IMR-90 (cell line): ENCODE results near the gene CALD1. TPM values are rescaled to one million over a fixed set of nuclear protein-coding genes. Genes with fewer than 3 reads are reported as not detected.

Source experiments
- ATAC-seq: fragments of 200-7000 bp; cut with Tn5 transposase; 2 replicates; pipeline ENCODE4 v1.9.1; 2020; ENCODE audit warnings: low read depth, mild to moderate bottlenecking, moderate library complexity
- BruUV-seq: library from RNA; stranded (reverse); fragments of 400-500 nt; replicated peaks from 2 replicates; lab custom pipeline; 2021; lab: Mats Ljungman, UMichigan
- CTCF ChIA-PET: fragments of 300-600 bp; formaldehyde crosslinking; extraction: SDS; loops from one replicate; lab custom pipeline; 2021; ENCODE audit warnings: antibody characterized with exemption; lab: Yijun Ruan, JAX
- POLR2A ChIA-PET: fragments of 300-600 bp; sonication (Branson Sonifier 250); formaldehyde crosslinking; loops from one replicate; lab custom pipeline; 2022; ENCODE audit warnings: antibody characterized with exemption; ENCODE audit not compliant: unreplicated experiment; lab: Charles Lee
- DNase-seq: peaks from one replicate; pipeline ENCODE4 v3.0.0; 2013
- H2AFZ ChIP-seq: replicated peaks from 2 replicates; pipeline ENCODE3; 2013; ENCODE audit warnings: low read length, mild to moderate bottlenecking; ENCODE audit not compliant: poor library complexity
- H2AK5ac ChIP-seq: 2 replicates; pipeline ENCODE4 v1.6.1; 2013; ENCODE audit warnings: low read depth, low read length, inconsistent platforms
- H2AK9ac ChIP-seq: replicated peaks from 2 replicates; pipeline ENCODE3; 2013; ENCODE audit warnings: mild to moderate bottlenecking, low read depth, low read length, moderate library complexity; ENCODE audit not compliant: poor library complexity
- H2BK120ac ChIP-seq: 2 replicates; pipeline ENCODE4 v1.6.1; 2013; ENCODE audit warnings: low read depth, low read length, inconsistent platforms
- H2BK15ac ChIP-seq: 3 replicates; pipeline ENCODE4 v1.6.1; 2013; ENCODE audit warnings: low read depth, low read length, inconsistent platforms
- H2BK20ac ChIP-seq: 2 replicates; pipeline ENCODE4 v1.6.1; 2013; ENCODE audit warnings: low read depth, mild to moderate bottlenecking, inconsistent platforms, low read length, moderate library complexity
- H2BK5ac ChIP-seq: 2 replicates; pipeline ENCODE4 v1.6.1; 2013; ENCODE audit warnings: mild to moderate bottlenecking, low read depth, low read length, inconsistent platforms; ENCODE audit not compliant: poor library complexity, severe bottlenecking
- H3K14ac ChIP-seq: replicated peaks from 2 replicates; pipeline ENCODE4 v1.6.1; 2013; ENCODE audit warnings: low read depth, low read length, inconsistent platforms
- H3K18ac ChIP-seq: 2 replicates; pipeline ENCODE4 v1.6.1; 2013; ENCODE audit warnings: low read depth, low read length, control low read depth
- H3K23ac ChIP-seq: 2 replicates; pipeline ENCODE4 v1.6.1; 2013; ENCODE audit warnings: low read depth, low read length, inconsistent platforms
- H3K27ac ChIP-seq: 2 replicates; pipeline ENCODE4 v1.5.1; 2013; ENCODE audit warnings: mild to moderate bottlenecking, control low read depth, low read length; ENCODE audit not compliant: insufficient read depth
- H3K27me3 ChIP-seq: 2 replicates; pipeline ENCODE4 v1.6.1; 2013; ENCODE audit warnings: low read length; ENCODE audit not compliant: control insufficient read depth, insufficient read depth
- H3K36me3 ChIP-seq: 2 replicates; pipeline ENCODE4 v1.6.1; 2013; ENCODE audit warnings: low read length, mixed read lengths; ENCODE audit not compliant: control insufficient read depth, insufficient read depth
- H3K4ac ChIP-seq: 2 replicates; pipeline ENCODE4 v1.6.1; 2013; ENCODE audit warnings: low read depth, low read length, inconsistent platforms
- H3K4me1 ChIP-seq: 2 replicates; pipeline ENCODE4 v1.6.1; 2013; ENCODE audit warnings: low read length, mixed read lengths; ENCODE audit not compliant: control insufficient read depth, insufficient read depth
- H3K4me2 ChIP-seq: 2 replicates; pipeline ENCODE4 v1.6.1; 2013; ENCODE audit warnings: low read depth, mild to moderate bottlenecking, control low read depth, low read length, moderate library complexity
- H3K4me3 ChIP-seq: 2 replicates; pipeline ENCODE4 v1.5.1; 2013; ENCODE audit warnings: low read depth, mild to moderate bottlenecking, control low read depth, low read length, moderate library complexity; ENCODE audit not compliant: insufficient read depth
- H3K56ac ChIP-seq: 2 replicates; pipeline ENCODE4 v1.6.1; 2013; ENCODE audit warnings: low read length, inconsistent platforms; ENCODE audit not compliant: insufficient read depth; ENCODE audit errors: extremely low read depth
- H3K79me1 ChIP-seq, 2 experiments: 2 replicates each; pipeline ENCODE4 v1.6.1; 2013; ENCODE audit warnings: low read length in 2 of 2, inconsistent platforms in 1 of 2, low read depth in 1 of 2
- H3K9ac ChIP-seq: 2 replicates; pipeline ENCODE4 v1.6.1; 2013; ENCODE audit warnings: low read depth, low read length, control low read depth
- H3K9me1 ChIP-seq: 2 replicates; pipeline ENCODE4 v1.6.1; 2013; ENCODE audit warnings: low read length, inconsistent platforms; ENCODE audit not compliant: insufficient read depth
- H3K9me3 ChIP-seq: 2 replicates; pipeline ENCODE4 v1.6.1; 2013; ENCODE audit warnings: low read length; ENCODE audit not compliant: control insufficient read depth, insufficient read depth
- H4K20me1 ChIP-seq: 2 replicates; pipeline ENCODE4 v1.6.1; 2013; ENCODE audit warnings: low read length, inconsistent platforms; ENCODE audit not compliant: insufficient read depth
- H4K5ac ChIP-seq: 2 replicates; pipeline ENCODE4 v1.6.1; 2013; ENCODE audit warnings: mild to moderate bottlenecking, low read depth, low read length, control low read depth
- H4K8ac ChIP-seq, 2 experiments: 2 replicates each; pipeline ENCODE4 v1.6.1; 2013; ENCODE audit warnings: low read depth in 2 of 2, low read length in 2 of 2, control low read depth in 1 of 2, inconsistent platforms in 1 of 2
- H4K91ac ChIP-seq: 2 replicates; pipeline ENCODE4 v1.6.1; 2013; ENCODE audit warnings: low read depth, low read length, inconsistent platforms; ENCODE audit not compliant: insufficient read depth
- CTCF ChIP-seq: conservative IDR thresholded peaks from 2 replicates; pipeline ENCODE4 v1.5.1; 2012; ENCODE audit warnings: mild to moderate bottlenecking, low read depth, low read length, improper control_type of control experiment
- WGBS, 2 experiments: methylation state at CpG; one replicate each; pipeline versions ENCODE4 v1.1.5 to v1.1.7; 2013; ENCODE audit warnings: missing lambda C conversion rate in 2 of 2; ENCODE audit not compliant: insufficient read length in 1 of 2; ENCODE audit errors: extremely low coverage in 2 of 2; 5-methylcytosine and 5-hydroxymethylcytosine counted together
- dilution Hi-C: fragments of 300-500 bp; cut with HindIII; formaldehyde crosslinking; loops from one replicate; pipeline ENCODE4 v1.14.3; 2018; ENCODE audit warnings: low sequenced_read_pairs; ENCODE audit not compliant: unreplicated experiment
- in situ Hi-C: fragments of 300-500 bp; cut with MboI; formaldehyde crosslinking; loops from 3 replicates; pipeline ENCODE4 v1.14.3; 2019; ENCODE audit warnings: low sequenced_read_pairs, inconsistent platforms, mixed read lengths
- intact Hi-C: fragments of 100-400 bp; cut with micrococcal nuclease; formaldehyde crosslinking; loops from 2 replicates; pipeline ENCODE4 v1.10.0; 2022
- polyA plus RNA-seq, 3 experiments: library from polyadenylated mRNA; depleted of rRNA; stranded (reverse); fragments of >200 nt; gene quantifications; 2 replicates each; pipeline ENCODE4 v1.2.3, GENCODE V29; 2012; ENCODE audit warnings: low replicate concordance in 1 of 3
- total RNA-seq: library from RNA; depleted of rRNA; stranded (reverse); fragments of >200 nt; gene quantifications from 2 replicates; pipeline ENCODE4 v1.2.3, GENCODE V29; 2012

Gene CALD1
- total and polyA plus RNA-seq, 2 of the 4 experiments (the other 2 are of a cell fraction), result 375 to 487 TPM

- Histone ChIP-seq H3K9me3 (no peaks in the 10 kb centered on the region), H3K4me2 (no peak overlapping the region), H2BK15ac (no peak overlapping the region), H2BK5ac (no peak overlapping the region), H3K56ac (no peak overlapping the region), H3K23ac (no peak overlapping the region), H4K8ac (no peak overlapping the region), H3K79me1 (peaks cover 14 to 32% of the 10 kb centered on the region in 2 experiments), H4K91ac (no peak overlapping the region), H2AFZ (no peak overlapping the region), H3K9me1 (no peaks in the 10 kb centered on the region), H3K4ac (no peak overlapping the region), H3K14ac (no peak overlapping the region), H3K4me1 (no peaks in the 10 kb centered on the region), H2BK20ac (no peak overlapping the region), H4K20me1 (peaks cover 10% of the 10 kb centered on the region; the same call in 1 of the 2 replicates), H3K18ac (no peak overlapping the region), H3K27me3 (no peaks in the 10 kb centered on the region), H2AK5ac (no peak overlapping the region), H3K4me3 (no peak overlapping the region), H3K9ac (no peak overlapping the region), H3K27ac (no peak overlapping the region), H2BK120ac (no peak overlapping the region), H2AK9ac (no peak overlapping the region), H3K36me3 (peaks cover 64% of the 10 kb centered on the region), H4K5ac (no peak overlapping the region)
- no peak for DNase-seq
- TF ChIP-seq CTCF, result no peak
- ATAC-seq, result no peak
- no CpG with 5 or more reads among the region's 3 CpGs for WGBS, 2 experiments
- no TSS peak for BruUV-seq
- in situ Hi-C loops, result no loop called here
- dilution Hi-C loops, result no loop called here
- intact Hi-C loops, result no loop called here
- ChIA-PET POLR2A (no interaction called here), CTCF (no interaction called here)
These were observed 177.6 kb downstream of the CALD1 start for GRCh38 chr7:134957005-134957404.
